K562 (cell line): ENCODE data around the gene MANF.

Source experiments
- CTCF ChIP-seq, 3 experiments: IDR thresholded peaks in 2 of 3; conservative IDR thresholded peaks in 1 of 3; 2 replicates each; pipeline ENCODE4 v1.5.1; 2011 to 2012; ENCODE audit warnings: low read length in 3 of 3, mild to moderate bottlenecking in 3 of 3, control low read depth in 2 of 3, improper control_type of control experiment in 1 of 3, inconsistent platforms in 1 of 3, low read depth in 1 of 3, mixed read lengths in 1 of 3, moderate library complexity in 1 of 3; ENCODE audit not compliant: insufficient read depth in 2 of 3
- EZH2 ChIP-seq: IDR thresholded peaks from 2 replicates; pipeline ENCODE4 v1.6.1; 2012; ENCODE audit warnings: low read depth, mild to moderate bottlenecking, inconsistent platforms, low read length, borderline replicate concordance
- HINFP ChIP-seq: fragments of 450-650 bp; conservative IDR thresholded peaks from 2 replicates; pipeline ENCODE4 v1.6.1; 2016; ENCODE audit warnings: missing genetic modification characterization, low read depth, mild to moderate bottlenecking, control low read depth, missing compliant biosample characterization
- HMG20A ChIP-seq: fragments of 450-650 bp; formaldehyde crosslinking; conservative IDR thresholded peaks from 2 replicates; pipeline ENCODE4 v1.4.0; 2020; ENCODE audit warnings: mild to moderate bottlenecking, mixed read lengths
- MLX ChIP-seq, 2 experiments: fragments of 450-650 bp in 1 of 2; sonication (generic) in 1 of 2; formaldehyde crosslinking; conservative IDR thresholded peaks; 2 replicates each; pipeline versions ENCODE4 v1.4.0 to v1.8.1; 2020 to 2022; ENCODE audit warnings: mild to moderate bottlenecking in 1 of 2, missing genetic modification reagents in 1 of 2
- RBBP5 ChIP-seq: fragments of 200-600 bp; sonication (generic); IDR thresholded peaks from 2 replicates; pipeline ENCODE4 v1.6.1; 2012; ENCODE audit warnings: borderline replicate concordance, mild to moderate bottlenecking, low read length, control low read depth, inconsistent platforms; ENCODE audit not compliant: insufficient read depth, poor library complexity, severe bottlenecking
- ZNF717 ChIP-seq: fragments of 250-450 bp; sonication (Bioruptor Pico); IDR thresholded peaks from 2 replicates; pipeline ENCODE4 v1.5.0; 2021
- ZNF76 ChIP-seq: fragments of 250-450 bp; sonication (Bioruptor Pico); IDR thresholded peaks from 2 replicates; pipeline ENCODE4 v1.4.0; 2020; ENCODE audit warnings: mild to moderate bottlenecking, moderate library complexity, borderline replicate concordance
- TF ChIP-seq, protein P1 (sequence below), 2 experiments: fragments of 450-650 bp in 1 of 2; sonication (generic) in 1 of 2; formaldehyde crosslinking in 1 of 2; IDR thresholded peaks in 1 of 2; conservative IDR thresholded peaks in 1 of 2; 2 replicates each; pipeline versions ENCODE4 v1.6.1 to v1.8.1; 2016 to 2023; ENCODE audit warnings: mild to moderate bottlenecking in 2 of 2, moderate library complexity in 2 of 2, inconsistent platforms in 1 of 2, missing genetic modification reagents in 1 of 2
- TF ChIP-seq, protein P2 (sequence below): IDR thresholded peaks from 2 replicates; pipeline ENCODE4 v1.6.1; 2016; ENCODE audit warnings: missing genetic modification characterization, missing compliant biosample characterization

GRCh38 chr3:51379301-51379700, 5.8 kb upstream of the MANF start:
- no peak for TF ChIP-seq CTCF (IDR thresholded peaks at IDR 0.05 in 2 of 3, conservative IDR thresholded peaks at IDR 0.05 in 1 of 3; ENCODE audit: insufficient read depth in 2 of 3, low read depth in 1 of 3, low read length in 3 of 3)
- no peak for TF ChIP-seq MLX (CRISPR knock-in tag; conservative IDR thresholded peaks at IDR 0.05)
- TF ChIP-seq RBBP5, result no peak
- TF ChIP-seq ZNF717 (CRISPR knock-in tag), result no peak
- TF ChIP-seq, protein P1, sequence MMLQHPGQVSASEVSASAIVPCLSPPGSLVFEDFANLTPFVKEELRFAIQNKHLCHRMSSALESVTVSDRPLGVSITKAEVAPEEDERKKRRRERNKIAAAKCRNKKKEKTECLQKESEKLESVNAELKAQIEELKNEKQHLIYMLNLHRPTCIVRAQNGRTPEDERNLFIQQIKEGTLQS (IDR thresholded peaks at IDR 0.05), result no peak
- TF ChIP-seq, protein P1 (CRISPR knock-in tag; conservative IDR thresholded peaks at IDR 0.05), result no peak
- no peak for TF ChIP-seq HINFP
- TF ChIP-seq HMG20A, result no peak
- TF ChIP-seq, protein P2, sequence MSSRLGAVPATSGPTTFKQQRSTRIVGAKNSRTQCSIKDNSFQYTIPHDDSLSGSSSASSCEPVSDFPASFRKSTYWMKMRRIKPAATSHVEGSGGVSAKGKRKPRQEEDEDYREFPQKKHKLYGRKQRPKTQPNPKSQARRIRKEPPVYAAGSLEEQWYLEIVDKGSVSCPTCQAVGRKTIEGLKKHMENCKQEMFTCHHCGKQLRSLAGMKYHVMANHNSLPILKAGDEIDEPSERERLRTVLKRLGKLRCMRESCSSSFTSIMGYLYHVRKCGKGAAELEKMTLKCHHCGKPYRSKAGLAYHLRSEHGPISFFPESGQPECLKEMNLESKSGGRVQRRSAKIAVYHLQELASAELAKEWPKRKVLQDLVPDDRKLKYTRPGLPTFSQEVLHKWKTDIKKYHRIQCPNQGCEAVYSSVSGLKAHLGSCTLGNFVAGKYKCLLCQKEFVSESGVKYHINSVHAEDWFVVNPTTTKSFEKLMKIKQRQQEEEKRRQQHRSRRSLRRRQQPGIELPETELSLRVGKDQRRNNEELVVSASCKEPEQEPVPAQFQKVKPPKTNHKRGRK (tag), result no peak
- TF ChIP-seq ZNF76 (CRISPR knock-in tag), result no peak
- TF ChIP-seq EZH2, result no peak
